Measurements from ENCODE around the gene COG5.

Gene COG5

DNA sequence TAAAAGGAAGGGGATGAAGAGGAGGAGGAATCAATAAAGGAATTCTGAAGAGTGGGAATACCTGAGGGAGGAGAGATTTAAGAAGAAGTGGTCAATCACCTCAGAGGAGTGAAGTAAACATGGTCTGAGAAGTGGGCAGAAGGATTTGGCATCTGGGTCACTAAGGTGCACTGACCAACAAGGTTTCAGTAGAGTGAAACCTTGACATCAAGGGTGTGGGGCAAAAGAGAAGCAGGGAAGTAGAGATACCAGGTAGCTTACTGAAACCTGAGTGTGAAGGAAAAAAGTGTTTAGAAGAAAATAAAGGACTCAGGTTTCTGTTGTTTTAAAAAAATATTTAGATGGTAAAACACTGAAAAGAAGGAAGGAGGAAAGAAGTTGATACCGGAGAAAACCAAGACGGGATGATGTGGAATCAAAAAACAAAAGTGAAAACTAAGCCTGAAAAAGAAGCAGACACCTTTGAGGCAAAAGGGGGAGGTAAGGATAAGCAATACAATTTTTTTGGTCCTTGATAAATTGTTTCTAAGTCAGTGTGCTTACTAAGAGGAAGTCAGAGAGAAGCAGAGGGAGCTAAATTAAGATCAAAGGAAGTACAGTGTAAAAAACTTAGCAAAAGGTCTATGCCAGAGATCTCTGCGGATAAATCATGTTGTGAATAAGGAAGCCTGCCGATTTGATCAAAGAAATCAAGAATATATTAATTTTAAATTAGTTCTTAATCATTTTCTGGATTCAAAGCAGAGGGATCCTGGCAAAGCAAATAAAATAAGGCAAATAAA is 231.0 kb downstream of the COG5 start:
- no peak for DNase-seq (ENCODE audit: low spot score)

DNA sequence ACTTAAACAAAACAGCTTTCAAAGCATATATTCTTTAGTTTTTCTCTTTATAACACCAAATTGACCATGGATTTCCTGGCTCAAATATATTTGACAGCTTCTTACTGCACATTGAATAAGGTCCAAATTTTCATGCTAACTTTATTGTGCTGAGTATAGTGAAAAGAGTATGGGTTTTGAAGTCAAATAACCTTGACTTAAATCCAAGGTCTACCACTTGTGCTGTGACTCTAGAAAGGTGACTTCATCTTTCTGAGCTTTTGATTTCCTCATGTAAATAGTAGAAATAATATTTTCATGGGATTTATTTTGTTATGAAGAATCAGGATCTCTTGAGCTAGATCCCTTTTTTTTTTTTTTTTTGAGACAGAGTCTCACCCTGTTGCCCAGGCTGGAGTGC is 233.2 kb downstream of the COG5 start:
- no peak for DNase-seq (ENCODE audit: low spot score)

DNA sequence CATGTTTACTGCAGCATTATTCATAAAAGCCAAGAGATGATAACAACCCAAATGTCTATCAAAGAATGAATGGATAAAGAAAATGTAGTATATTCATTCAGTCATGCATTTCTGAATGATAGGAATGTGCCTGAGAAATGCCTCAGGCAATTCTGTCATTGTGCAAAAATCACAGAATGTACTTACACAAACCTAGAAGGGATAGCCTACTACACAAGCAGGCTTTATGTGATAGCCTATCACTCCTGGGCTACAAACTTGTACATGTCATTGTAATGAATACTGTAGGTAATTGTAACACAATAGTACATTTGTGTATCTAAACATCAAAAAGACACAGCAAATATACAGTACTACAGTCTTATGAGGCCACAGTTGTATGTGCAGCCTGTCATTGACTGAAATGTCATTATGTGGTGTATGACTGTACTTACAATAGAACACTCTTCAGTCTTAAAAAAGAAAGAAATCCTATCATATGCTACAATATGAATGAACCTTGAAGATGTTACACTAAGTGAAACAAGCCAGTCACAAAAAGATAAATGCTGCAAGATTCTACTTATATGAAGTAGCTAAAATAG is 235.6 kb downstream of the COG5 start:
- DNase-seq (ENCODE audit: low spot score), result no peak

DNA sequence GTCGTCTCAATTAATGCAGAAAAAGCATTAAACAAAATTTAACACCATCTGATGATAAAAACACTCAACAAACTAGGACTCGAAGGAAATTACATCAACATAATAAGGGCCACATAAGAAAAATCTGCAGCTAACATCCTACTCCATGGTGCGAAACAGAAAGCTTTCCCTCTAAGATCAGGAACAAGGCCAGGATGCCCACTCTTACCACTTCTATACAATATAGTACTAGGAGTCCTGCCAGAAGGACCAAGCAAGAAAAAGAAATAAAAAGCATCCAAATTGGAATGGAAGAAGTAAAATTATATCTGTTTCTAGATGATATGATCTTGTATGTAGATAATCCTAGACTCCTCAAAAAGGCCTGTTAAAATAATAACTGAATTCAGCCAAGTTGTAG is 237.7 kb downstream of the COG5 start:
- DNase-seq (ENCODE audit: low spot score), result no peak

DNA sequence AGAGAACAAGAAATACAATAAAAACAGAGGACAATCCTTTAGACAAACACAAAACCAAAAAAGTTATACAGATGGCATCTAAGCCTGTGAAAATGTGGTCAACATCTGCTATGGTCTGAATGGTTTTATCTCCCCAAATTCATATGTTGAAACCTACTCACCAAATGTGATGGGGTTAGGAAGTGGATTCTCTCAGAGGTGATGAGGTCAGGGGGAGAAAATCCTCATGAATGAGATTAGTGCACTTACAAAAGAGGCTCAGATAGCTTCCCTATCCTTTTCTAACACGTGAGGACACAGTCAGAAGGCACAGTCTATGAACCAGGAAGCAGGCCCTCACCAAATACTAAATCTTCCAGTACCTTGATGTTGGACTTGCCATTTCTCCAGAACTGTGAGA is 241.7 kb downstream of the COG5 start:
- no peak for DNase-seq (ENCODE audit: low spot score)

DNA sequence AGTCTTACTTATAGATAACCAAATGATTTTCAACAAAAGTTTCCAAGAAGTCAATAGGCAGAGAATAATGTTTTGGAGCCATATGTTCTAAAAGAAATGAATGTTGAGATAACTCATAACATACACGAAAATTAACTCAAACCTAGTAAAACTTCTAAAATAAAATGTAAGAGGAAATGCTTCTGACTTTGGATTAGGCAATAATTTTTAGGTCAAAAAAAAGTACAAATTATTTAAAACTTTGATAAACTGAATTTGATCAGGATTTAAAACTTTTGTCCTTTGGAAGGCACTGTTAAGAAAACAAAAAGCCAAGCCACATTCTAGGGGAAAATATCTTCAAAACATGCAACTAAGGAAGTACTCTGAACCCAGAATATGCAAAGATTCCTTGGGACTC is 242.1 kb downstream of the COG5 start:
- DNase-seq (ENCODE audit: low spot score), result no peak

DNA sequence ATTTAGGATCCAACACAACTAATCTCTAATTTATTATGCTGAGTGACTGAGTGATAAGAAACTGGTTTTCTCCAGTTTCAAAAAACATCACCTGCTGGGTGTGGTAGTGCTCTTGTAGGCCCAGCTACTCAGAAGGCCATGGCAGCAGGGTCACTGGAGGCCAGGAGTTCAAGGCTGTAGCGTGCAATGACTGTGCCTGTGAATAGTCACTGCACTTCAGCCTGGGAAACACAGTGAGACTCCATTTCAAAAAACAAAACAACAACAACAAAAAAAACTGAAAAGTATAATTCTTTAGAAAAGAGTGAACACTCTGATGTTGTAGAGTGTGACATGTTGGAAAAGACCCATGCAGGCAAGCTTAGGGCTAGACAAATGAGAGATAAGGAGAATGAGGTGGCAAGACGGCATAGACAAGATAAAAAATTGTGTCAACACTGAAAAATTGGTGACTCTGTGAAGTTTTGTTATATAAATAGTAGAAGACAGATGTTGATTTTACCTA is 243.9 kb downstream of the COG5 start:
- DNase-seq (ENCODE audit: low spot score), result no peak

DNA sequence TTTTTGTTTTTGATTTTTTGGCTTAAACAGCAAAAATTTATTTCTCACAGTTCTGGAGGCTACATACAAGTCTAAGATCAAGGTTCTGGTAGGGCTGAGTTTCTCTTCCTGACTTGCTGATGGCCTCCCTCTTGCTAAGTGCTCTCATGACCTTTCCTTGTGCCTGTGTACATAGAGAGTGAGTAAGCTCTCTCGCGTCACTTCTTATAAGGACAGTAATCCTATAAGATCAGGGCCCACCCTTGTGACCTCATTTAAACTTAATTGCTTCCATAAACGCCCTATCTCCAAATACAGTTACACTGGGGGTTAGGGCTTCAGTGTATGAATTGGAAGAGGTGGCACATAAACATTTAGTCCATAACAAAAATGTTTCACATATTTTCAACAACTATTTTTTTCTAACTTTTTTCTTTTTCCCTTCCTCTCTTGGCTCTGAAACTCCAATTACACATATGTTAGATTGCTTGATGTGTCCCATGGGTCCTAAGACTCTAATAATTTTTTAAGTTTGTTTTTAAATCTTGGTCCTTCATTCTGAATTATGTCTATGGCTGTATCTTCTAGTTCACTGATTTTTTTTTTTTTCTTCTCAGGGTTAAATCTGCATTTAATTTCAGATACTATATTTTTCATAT is 245.1 kb downstream of the COG5 start:
- no peak for DNase-seq (ENCODE audit: low spot score)

DNA sequence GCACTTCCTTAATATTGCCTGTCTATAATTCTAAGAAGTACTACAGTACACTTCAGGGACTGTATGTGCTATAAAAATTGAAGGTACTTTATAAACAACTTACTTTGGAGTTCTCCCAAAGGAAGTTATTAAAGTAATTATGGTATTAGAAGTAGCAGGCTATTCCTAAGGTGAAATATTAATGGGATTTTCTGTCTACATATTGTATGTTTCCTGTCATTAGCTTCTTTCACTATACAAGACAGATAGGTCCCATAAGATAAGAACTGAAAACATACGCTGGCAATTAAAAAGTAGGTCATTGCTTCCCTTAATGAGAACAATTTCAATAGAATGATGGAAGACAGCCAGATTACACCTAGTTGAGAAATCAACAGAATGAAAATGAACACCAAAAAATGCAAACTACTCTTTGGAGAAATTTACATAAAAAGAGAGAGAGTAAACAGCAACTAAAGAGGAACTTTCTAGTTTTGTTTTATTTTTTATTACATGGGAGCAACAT is 248.0 kb downstream of the COG5 start:
- no peak for DNase-seq (ENCODE audit: low spot score)

DNA sequence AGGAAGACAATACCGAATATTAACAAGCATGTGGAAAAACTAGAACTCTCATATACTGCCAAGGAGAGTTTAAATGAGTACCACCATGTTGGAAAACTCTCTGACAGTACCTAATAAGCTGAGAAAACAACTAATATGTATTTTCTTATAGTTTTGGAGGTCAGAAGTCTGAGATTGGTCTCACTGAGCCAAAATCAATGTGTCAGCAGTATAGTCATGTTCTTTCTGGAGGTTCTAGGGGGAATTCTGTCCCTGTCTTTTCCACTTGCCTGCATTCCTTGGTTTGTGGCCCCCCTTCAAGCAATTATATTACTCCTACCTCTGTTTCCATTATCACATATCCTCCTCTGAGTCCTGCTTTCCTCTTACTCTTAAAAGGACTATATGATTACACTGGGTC is 250.4 kb downstream of the COG5 start:
- no peak for DNase-seq (ENCODE audit: low spot score)

DNA sequence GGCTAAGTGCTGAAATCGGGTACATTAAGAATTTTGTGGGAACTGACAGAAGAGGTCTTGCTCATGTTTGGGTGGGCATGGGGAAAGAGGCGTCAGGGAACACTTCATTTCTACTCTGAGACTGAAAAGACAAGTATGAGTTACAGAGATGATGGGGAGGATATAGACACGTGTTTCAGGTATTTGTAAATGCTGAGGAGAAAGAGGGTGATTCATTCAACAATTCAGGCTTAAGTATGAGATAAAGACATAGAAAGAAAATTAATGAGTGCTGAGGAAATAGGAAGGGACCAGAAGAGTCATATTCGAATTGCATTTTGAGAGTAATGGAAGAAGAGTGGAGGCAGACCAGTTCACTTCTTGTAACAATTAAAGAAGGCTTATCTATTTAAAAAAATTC is 251.3 kb downstream of the COG5 start:
- no peak for DNase-seq (ENCODE audit: low spot score)

DNA sequence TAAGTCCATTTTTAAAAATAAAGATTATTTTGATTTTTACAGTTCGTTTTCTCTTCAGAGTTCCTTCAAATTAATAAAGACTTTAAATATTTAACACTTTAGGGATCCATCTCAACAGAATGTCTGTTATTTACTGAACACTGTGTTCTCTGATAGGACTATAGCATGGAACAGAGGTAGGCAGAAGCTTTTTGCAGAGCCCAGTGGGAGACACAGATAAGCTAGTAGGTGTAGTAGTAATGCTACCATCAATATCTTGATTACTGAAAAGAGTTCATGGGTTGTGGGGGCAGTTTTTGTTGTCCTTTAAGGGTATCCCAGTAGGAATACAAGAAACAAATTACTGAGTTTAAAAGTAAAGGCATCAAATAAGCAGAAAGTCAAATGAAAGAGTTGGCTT is 254.4 kb downstream of the COG5 start:
- DNase-seq (ENCODE audit: low spot score), result no peak

DNA sequence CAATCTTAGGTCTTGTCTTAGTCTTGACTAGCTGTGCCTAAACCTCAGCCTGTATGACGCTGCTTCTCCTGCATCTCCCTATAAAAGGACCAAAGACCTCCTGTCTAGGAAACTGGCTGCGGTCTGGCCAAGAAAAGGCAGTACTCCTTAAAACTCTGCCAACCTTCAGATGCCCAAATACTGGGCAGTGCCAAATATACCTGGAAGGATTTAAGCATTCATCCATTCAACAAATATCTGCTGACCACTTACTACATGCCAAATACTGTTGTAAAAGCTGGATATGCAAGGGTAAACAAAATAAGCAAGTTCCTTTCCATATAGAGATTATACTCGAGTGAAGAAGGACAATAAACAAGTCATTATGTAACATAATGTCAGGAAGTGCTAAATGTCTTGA is 259.1 kb downstream of the COG5 start:
- DNase-seq (ENCODE audit: low spot score), result no peak

DNA sequence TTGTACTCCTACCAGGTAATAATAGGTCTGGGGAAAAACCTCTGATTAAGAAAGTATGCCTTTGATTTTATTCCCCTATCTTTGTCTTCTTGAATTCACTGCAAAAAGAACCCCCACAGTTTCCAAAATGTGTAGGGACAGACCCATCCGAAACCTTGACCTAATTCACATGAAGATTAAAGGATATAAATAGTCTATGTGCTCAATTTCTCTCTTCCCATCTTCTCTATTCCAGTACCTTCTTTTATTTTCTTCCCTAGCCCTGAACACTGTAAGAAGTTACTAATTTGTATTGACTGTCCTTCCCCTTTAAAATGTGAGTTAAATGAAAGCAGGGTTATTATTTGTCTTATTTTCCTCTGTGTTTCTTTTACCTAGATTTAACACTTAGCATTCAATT is 259.7 kb downstream of the COG5 start:
- DNase-seq (ENCODE audit: low spot score), result no peak

DNA sequence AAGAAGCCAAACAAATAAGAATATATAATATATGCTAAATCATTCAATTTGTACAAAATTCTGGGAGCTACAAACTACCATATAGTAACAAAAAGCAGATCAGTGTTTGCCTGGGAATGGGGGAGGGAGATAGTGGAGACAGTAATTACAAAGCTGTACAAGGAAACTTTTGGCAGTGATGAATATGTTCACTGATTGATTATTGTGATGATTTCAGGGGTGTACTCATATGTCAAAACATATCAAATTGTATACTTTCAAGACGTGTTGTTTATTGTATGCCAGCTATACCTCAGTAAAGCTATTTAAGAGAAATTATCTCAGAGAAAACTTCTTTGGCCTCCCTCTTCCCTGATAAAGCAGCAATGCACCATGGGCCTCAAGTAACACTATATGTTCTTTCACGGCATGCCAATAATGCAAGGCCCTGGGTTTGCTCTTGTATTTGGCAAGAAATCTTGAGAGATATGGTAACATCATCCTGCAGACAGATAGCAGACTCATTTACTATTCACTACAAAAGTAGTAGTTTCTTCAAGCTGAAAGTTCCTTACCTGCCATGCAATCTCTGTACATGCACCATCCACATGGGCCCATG is 261.4 kb downstream of the COG5 start:
- DNase-seq (ENCODE audit: low spot score), result no peak

DNA sequence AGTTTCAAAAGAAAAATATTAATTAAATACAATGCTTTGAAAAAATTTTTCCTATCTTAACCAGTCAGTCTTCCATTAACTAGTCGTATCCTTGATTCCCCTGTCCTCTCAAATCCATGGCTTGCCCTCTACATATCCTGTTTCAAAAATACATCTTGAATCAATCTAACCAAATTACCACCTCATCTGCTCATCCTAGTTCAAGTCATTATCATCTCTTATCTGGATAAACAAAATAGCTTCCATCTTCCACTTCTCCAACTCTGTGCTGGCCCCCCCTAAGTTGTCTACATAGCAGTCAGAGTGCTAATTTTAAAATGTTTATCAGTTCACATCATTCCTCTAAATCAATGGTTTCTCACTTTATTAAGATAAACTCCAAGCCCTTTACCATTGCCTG is 269.5 kb downstream of the COG5 start:
- no peak for DNase-seq (ENCODE audit: low spot score)

DNA sequence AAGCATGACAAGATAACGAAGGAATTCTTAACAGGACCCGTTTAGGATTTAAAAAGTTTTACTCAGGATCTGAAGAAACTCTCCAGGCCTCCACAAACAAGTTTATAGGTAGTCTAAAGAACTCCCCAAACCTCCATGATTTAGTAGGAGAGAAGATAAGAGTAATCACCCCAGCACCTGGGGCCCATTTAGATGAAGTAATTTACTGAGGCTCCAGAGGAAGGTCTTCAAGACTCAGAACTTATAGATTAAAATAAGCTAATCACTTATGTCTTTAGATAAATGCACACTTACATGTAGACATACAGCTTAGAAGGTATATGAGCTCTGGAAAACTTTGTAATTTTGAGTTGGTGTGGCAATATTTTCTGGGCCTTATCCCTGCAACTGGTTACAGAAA is 271.1 kb downstream of the COG5 start:
- no peak for DNase-seq (ENCODE audit: low spot score)

DNA sequence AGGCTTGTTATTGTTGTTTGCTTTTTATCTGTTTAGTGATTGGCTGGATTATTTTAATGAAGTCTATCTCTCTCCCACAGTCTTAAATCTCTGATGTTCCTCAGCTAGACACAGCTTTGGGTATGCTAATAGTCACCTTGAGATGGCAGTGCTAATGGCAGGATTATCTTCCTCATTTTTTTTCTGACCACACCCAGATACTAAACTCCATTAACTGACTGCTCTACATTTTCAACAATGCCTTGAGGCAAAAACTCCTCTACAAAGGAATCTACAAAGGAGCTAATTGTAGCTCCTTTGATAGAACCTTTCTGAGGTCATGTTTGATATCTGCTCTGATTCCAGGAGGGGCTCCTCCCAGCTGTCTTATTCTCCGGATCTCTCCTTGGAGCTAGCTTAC is 272.3 kb downstream of the COG5 start:
- DNase-seq (ENCODE audit: low spot score), result no peak

DNA sequence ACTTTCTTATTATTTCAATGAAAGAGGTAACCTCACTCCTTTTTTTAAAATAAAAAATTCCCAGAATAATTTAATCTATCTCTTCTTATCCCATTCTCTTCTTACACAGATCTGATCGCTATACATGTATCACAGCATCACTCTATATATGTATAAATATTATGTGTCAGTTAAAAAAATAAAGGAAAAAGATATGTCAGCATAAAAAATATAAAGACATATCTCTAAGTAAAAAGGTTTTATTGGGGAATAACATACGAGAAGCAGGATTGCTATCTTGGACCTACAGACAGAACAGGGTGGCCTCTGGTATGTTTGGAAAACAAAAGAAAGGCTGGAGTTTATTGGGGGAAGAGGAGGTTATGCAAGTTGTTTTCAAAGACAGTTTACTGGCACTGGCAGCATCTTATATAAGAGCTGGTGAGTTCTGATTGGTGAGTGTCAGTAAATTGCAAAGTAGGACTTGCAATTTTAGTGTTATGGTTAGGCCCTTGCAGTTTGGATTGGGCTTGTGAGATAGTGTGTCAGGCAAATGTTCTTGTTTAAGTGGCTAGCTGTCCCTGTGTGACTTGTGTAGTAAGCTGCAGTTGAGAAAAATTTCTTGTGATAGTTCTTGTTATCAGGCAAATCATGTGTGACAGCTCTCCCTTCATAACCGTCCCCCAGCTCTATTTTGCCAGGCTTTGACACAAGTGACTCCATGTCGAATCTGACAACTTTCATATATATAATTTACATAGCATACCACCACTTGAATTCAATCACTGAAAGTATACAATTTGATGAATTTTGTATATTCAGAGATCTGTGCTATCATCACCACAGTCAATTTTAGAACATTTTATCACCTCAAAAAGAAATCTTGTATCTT is 276.7 kb downstream of the COG5 start:
- DNase-seq (ENCODE audit: low spot score), result no peak

DNA sequence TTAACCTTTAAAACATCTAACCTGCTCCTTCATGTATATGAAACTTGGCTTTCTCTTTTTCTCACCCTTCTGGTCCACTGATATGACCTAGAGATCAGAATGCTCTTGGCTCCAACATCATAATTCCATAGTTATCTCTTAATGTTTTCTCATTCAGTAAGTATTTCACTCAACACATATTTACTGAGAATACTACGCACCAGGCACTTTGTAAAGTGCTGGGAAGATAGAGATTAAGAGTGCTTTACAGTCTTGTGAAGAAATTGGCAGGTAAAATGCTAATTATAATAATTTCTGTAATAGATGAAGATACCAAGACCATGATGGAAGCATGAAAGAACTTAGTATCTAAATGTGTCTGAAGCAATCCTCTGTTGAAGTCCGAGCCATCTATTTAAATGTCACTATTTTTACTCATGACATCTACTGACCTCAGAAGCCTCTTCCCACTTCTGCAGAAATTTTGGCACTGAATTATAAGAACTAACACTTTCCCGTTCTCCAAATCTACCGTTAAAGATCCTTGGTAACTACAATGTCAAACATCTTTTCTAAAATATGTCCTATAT is 278.7 kb downstream of the COG5 start:
- DNase-seq (ENCODE audit: low spot score), result no peak

DNA sequence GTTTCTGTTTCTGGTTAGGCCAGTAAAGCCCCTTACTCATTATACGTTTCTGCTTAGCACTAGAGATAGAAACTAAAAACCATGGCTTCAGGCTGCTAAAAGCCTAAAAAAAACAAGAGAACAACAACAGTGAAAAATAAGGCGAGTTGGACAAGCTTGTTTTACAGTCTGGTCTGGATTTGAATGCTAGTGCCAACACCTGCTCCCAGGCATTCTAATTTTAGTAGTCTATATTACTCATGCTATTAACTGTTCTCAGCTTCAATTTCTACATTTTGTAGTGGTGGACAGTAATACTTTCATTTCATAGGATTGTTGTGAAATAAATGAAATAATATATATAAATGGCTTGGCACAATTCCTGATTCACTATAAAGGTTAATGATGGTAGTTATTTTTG is 286.4 kb downstream of the COG5 start:
- DNase-seq (ENCODE audit: low spot score), result no peak

Data from CD4-positive, alpha-beta T cell treated with Interleukin-6 at 100 ng/mL for 8 hours (primary cell).